Lower leg skin (tissue), 4 donors: ENCODE measurements around the gene PCNX1. TPM values are rescaled to one million over a fixed set of nuclear protein-coding genes. Genes with fewer than 3 reads are reported as not detected.
"Not testable (repeated sequence)": the region's sequence is repeated elsewhere in the genome, so short reads cannot be mapped to it uniquely, and the experiment has no call there.

Source experiments
- DNase-seq, 2 donors: peaks; one replicate each; pipeline ENCODE4 v3.0.0-alpha.2; 2019; ENCODE audit warnings: low spot score in 2 of 2
- H3K4me3 ChIP-seq: fragments of 200-600 bp; sonication (generic); 2 replicates; pipeline ENCODE4 v1.5.1; 2017; ENCODE audit warnings: mild to moderate bottlenecking, low read depth; ENCODE audit not compliant: poor library complexity, severe bottlenecking
- CTCF ChIP-seq, 3 donors: fragments of 450-650 bp; IDR thresholded peaks; one replicate each; pipeline ENCODE4 v1.5.1; 2016; ENCODE audit warnings: antibody characterized with exemption in 3 of 3, mild to moderate bottlenecking in 3 of 3, moderate library complexity in 2 of 3
- POLR2A ChIP-seq, 2 donors: fragments of 450-650 bp; IDR thresholded peaks; one replicate each; pipeline ENCODE4 v1.6.1; 2016 to 2017; ENCODE audit warnings: antibody characterized with exemption in 2 of 2, mild to moderate bottlenecking in 1 of 2, moderate library complexity in 1 of 2
- WGBS, 2 donors: methylation state at CpG; one replicate each; pipeline ENCODE4 v1.1.5; 2018; 5-methylcytosine and 5-hydroxymethylcytosine counted together
- intact Hi-C: fragments of 100-400 bp; cut with DNase I; formaldehyde crosslinking; loops from one replicate; pipeline ENCODE4 v1.15.0; 2023; ENCODE audit warnings: low total_unique reads
- total RNA-seq, 4 donors: library from RNA; depleted of rRNA; stranded (reverse); fragments of >200 nt; gene quantifications; one replicate each; pipeline ENCODE4 v1.1.0, GENCODE V29; 2016

The PCNX1 gene
- total RNA-seq, 4 donors from 2014 or later, result 14.7 to 29.4 (median 25.6) TPM

- intact Hi-C loops, result no loop called here
- no peak for TF ChIP-seq POLR2A (IDR thresholded peaks at IDR 0.05)
- no peak for TF ChIP-seq CTCF (IDR thresholded peaks at IDR 0.05)
- no peak for DNase-seq
- 74 to 78% methylated on average over 10 of the region's 10 CpGs for WGBS, 2 donors
- no peak overlapping the region for H3K4me3 ChIP-seq
These were observed 35.2 kb upstream of the PCNX1 start for GRCh38 chr14:70871863-70872677.

GRCh38 chr14:70872678-70873020 lies 34.6 kb upstream of the PCNX1 start:
- no peak for DNase-seq
- 61 to 83% methylated on average over 1 of the region's 1 CpG for WGBS, 2 donors
- H3K4me3 ChIP-seq, result no peak overlapping the region
- intact Hi-C loops, result no loop called here
- no peak for TF ChIP-seq POLR2A (IDR thresholded peaks at IDR 0.05)
- TF ChIP-seq CTCF (IDR thresholded peaks at IDR 0.05), result no peak

GRCh38 chr14:70873627-70874026 lies 33.6 kb upstream of the PCNX1 start:
- TF ChIP-seq POLR2A (IDR thresholded peaks at IDR 0.05), result no peak
- TF ChIP-seq CTCF (IDR thresholded peaks at IDR 0.05), result no peak
- WGBS, 2 donors, result 56 to 57% methylated on average over 4 of the region's 4 CpGs
- DNase-seq, result no peak
- H3K4me3 ChIP-seq, result no peak overlapping the region
- intact Hi-C loops, result no loop called here

GRCh38 chr14:70875811-70876460 lies 31.3 kb upstream of the PCNX1 start:
- H3K4me3 ChIP-seq, intact Hi-C loops, DNase-seq: not testable (repeated sequence)
- 71 to 72% methylated on average over 6 of the region's 6 CpGs for WGBS, 2 donors

- no peak for TF ChIP-seq CTCF (IDR thresholded peaks at IDR 0.05)
- no peak for TF ChIP-seq POLR2A (IDR thresholded peaks at IDR 0.05)
- H3K4me3 ChIP-seq, result no peak overlapping the region
- no peak for DNase-seq
- intact Hi-C loops, result no loop called here
- WGBS, 2 donors, result 21 to 48% methylated on average over 1 of the region's 1 CpG
These were observed 27.8 kb upstream of the PCNX1 start for GRCh38 chr14:70879448-70879847.

- H3K4me3 ChIP-seq, intact Hi-C loops, DNase-seq: not testable (repeated sequence)
- 92 to 100% methylated on average over 1 of the region's 1 CpG for WGBS, 2 donors
These were observed 26.4 kb upstream of the PCNX1 start for GRCh38 chr14:70880888-70881287.
